H9 (cell line): ENCODE data around the gene ST8SIA2. TPM values are rescaled to one million over a fixed set of nuclear protein-coding genes. Genes with fewer than 3 reads are reported as not detected.

Experiments used
- DNase-seq: peaks from one replicate; pipeline ENCODE4 v3.0.0-alpha.2; 2017
- H2AFZ ChIP-seq: one replicate; pipeline ENCODE4 v1.6.1; 2013; ENCODE audit warnings: mild to moderate bottlenecking, low read length, control low read depth, moderate library complexity
- H2AK5ac ChIP-seq: 2 replicates; pipeline ENCODE4 v1.6.1; 2013; ENCODE audit warnings: low read length, control low read depth, mixed read lengths; ENCODE audit not compliant: insufficient read length
- H2BK120ac ChIP-seq: one replicate; pipeline ENCODE4 v1.6.1; 2013; ENCODE audit warnings: low read depth, mild to moderate bottlenecking, low read length, control low read depth, inconsistent platforms; ENCODE audit not compliant: poor library complexity, severe bottlenecking
- H2BK12ac ChIP-seq: 2 replicates; pipeline ENCODE4 v1.6.1; 2013; ENCODE audit warnings: low read length, control low read depth, mixed read lengths, low read depth; ENCODE audit not compliant: insufficient read length
- H2BK15ac ChIP-seq: 2 replicates; pipeline ENCODE4 v1.6.1; 2013; ENCODE audit warnings: low read depth, low read length, control low read depth
- H2BK20ac ChIP-seq: one replicate; pipeline ENCODE4 v1.6.1; 2013; ENCODE audit warnings: low read depth, mild to moderate bottlenecking, low read length, control low read depth, inconsistent platforms; ENCODE audit not compliant: poor library complexity, severe bottlenecking
- H2BK5ac ChIP-seq: 2 replicates; pipeline ENCODE4 v1.6.1; 2013; ENCODE audit warnings: low read length, control low read depth, mixed read lengths; ENCODE audit not compliant: insufficient read length
- H3K14ac ChIP-seq: 2 replicates; pipeline ENCODE4 v1.6.1; 2013; ENCODE audit warnings: low read length, control low read depth; ENCODE audit not compliant: insufficient read depth
- H3K18ac ChIP-seq: 2 replicates; pipeline ENCODE4 v1.6.1; 2013; ENCODE audit warnings: low read depth, mild to moderate bottlenecking, mixed read lengths, low read length, control low read depth; ENCODE audit not compliant: insufficient read length
- H3K23ac ChIP-seq: 2 replicates; pipeline ENCODE4 v1.6.1; 2013; ENCODE audit warnings: low read length, control low read depth, mixed read lengths, low read depth; ENCODE audit not compliant: insufficient read length
- H3K23me2 ChIP-seq: 2 replicates; pipeline ENCODE4 v1.6.1; 2013; ENCODE audit warnings: low read depth, mild to moderate bottlenecking, mixed read lengths, low read length, control low read depth; ENCODE audit not compliant: insufficient read length, poor library complexity, severe bottlenecking
- H3K27ac ChIP-seq: 2 replicates; pipeline ENCODE4 v1.5.1; 2013; ENCODE audit warnings: low read length, control low read depth, mixed read lengths, low read depth; ENCODE audit not compliant: insufficient read length
- H3K27me3 ChIP-seq: 2 replicates; pipeline ENCODE4 v1.6.1; 2013; ENCODE audit warnings: low read length, control low read depth, inconsistent platforms; ENCODE audit not compliant: insufficient read depth
- H3K4ac ChIP-seq: 2 replicates; pipeline ENCODE4 v1.6.1; 2013; ENCODE audit warnings: low read depth, mild to moderate bottlenecking, control low read depth, inconsistent platforms, low read length, moderate library complexity
- H3K4me1 ChIP-seq: 2 replicates; pipeline ENCODE4 v1.6.1; 2013; ENCODE audit warnings: low read length, control low read depth, inconsistent platforms; ENCODE audit not compliant: insufficient read depth
- H3K4me2 ChIP-seq: 2 replicates; pipeline ENCODE4 v1.6.1; 2013; ENCODE audit warnings: low read length, control low read depth, mixed read lengths; ENCODE audit not compliant: insufficient read length, insufficient read depth
- H3K56ac ChIP-seq: 2 replicates; pipeline ENCODE4 v1.6.1; 2013; ENCODE audit warnings: low read depth, mild to moderate bottlenecking, mixed read lengths, low read length, control low read depth; ENCODE audit not compliant: insufficient read length
- H3K79me1 ChIP-seq: 2 replicates; pipeline ENCODE4 v1.6.1; 2013; ENCODE audit warnings: low read depth, mild to moderate bottlenecking, moderate library complexity, low read length, control low read depth, inconsistent platforms; ENCODE audit not compliant: insufficient read depth, poor library complexity, severe bottlenecking
- H3K79me2 ChIP-seq: 2 replicates; pipeline ENCODE4 v1.6.1; 2013; ENCODE audit warnings: low read length, control low read depth, inconsistent platforms; ENCODE audit not compliant: insufficient read depth
- H3K9ac ChIP-seq: 2 replicates; pipeline ENCODE4 v1.6.1; 2013; ENCODE audit warnings: low read length, control low read depth, mixed read lengths; ENCODE audit not compliant: insufficient read length; ENCODE audit errors: extremely low read depth
- H3K9me3 ChIP-seq: one replicate; pipeline ENCODE4 v1.6.1; 2013; ENCODE audit warnings: low read depth, low read length, inconsistent platforms; ENCODE audit not compliant: control insufficient read depth
- H3T11ph ChIP-seq: one replicate; pipeline ENCODE4 v1.6.1; 2013; ENCODE audit warnings: mild to moderate bottlenecking, low read length, control low read depth, inconsistent platforms
- H4K20me1 ChIP-seq: one replicate; pipeline ENCODE4 v1.6.1; 2013; ENCODE audit not compliant: control insufficient read depth, insufficient read length, insufficient read depth
- H4K5ac ChIP-seq: 2 replicates; pipeline ENCODE4 v1.6.1; 2013; ENCODE audit warnings: low read depth, mild to moderate bottlenecking, mixed read lengths, low read length, control low read depth; ENCODE audit not compliant: insufficient read length
- H4K8ac ChIP-seq: replicated peaks from 2 replicates; pipeline ENCODE4 v1.6.1; 2013; ENCODE audit warnings: low read length, control low read depth, mixed read lengths, low read depth; ENCODE audit not compliant: insufficient read length
- H4K91ac ChIP-seq: 2 replicates; pipeline ENCODE4 v1.6.1; 2013; ENCODE audit warnings: low read depth, mild to moderate bottlenecking, moderate library complexity, mixed read lengths, low read length, control low read depth; ENCODE audit not compliant: insufficient read length
- H3K27ac Mint-ChIP-seq, 3 experiments: 2 replicates in 2 of 3; 3 replicates in 1 of 3; pipeline ENCODE4 v1.8.0; 2020 to 2021; ENCODE audit warnings: mixed read lengths in 3 of 3, mild to moderate bottlenecking in 1 of 3, moderate library complexity in 1 of 3
- H3K27me3 Mint-ChIP-seq: 2 replicates; pipeline ENCODE4 v1.8.0; 2021; ENCODE audit warnings: low read depth, mild to moderate bottlenecking, moderate library complexity, mixed read lengths
- H3K36me3 Mint-ChIP-seq, 3 experiments: 2 replicates in 2 of 3; 3 replicates in 1 of 3; pipeline ENCODE4 v1.8.0; 2020 to 2021; ENCODE audit warnings: low read depth in 3 of 3, mixed read lengths in 3 of 3; ENCODE audit not compliant: insufficient read depth in 1 of 3
- H3K4me1 Mint-ChIP-seq, 2 experiments: 2 replicates each; pipeline ENCODE4 v1.8.0; 2020; ENCODE audit warnings: mixed read lengths in 2 of 2
- H3K4me3 Mint-ChIP-seq, 2 experiments: 2 replicates in 1 of 2; 3 replicates in 1 of 2; pipeline ENCODE4 v1.8.0; 2020 to 2021; ENCODE audit warnings: mild to moderate bottlenecking in 2 of 2, mixed read lengths in 2 of 2, moderate library complexity in 1 of 2
- H3K9me3 Mint-ChIP-seq, 2 experiments: 2 replicates in 1 of 2; 3 replicates in 1 of 2; pipeline ENCODE4 v1.8.0; 2020; ENCODE audit warnings: mild to moderate bottlenecking in 2 of 2, mixed read lengths in 2 of 2, moderate library complexity in 1 of 2
- CTCF ChIP-seq: fragments of 200-600 bp; sonication (generic); conservative IDR thresholded peaks from 3 replicates; pipeline ENCODE4 v1.8.0; 2021; ENCODE audit warnings: antibody characterized with exemption, mild to moderate bottlenecking
- WGBS: extraction: QIAGEN DNeasy Blood & Tissue Kit; methylation state at CpG from one replicate; pipeline ENCODE4 v1.1.7; 2013; ENCODE audit warnings: missing lambda C conversion rate, low lambda C conversion rate, mixed read lengths; ENCODE audit not compliant: insufficient read length; ENCODE audit errors: extremely low coverage; 5-methylcytosine and 5-hydroxymethylcytosine counted together
- total RNA-seq: library from RNA; stranded (reverse); gene quantifications from 2 replicates; pipeline ENCODE4 v1.2.1, GENCODE V29; 2021

Gene ST8SIA2
- total RNA-seq, 1 experiment from 2014 or later = 1.8 TPM

- H3K56ac ChIP-seq = no peak overlapping the region
- no peak overlapping the region for H2AK5ac ChIP-seq
- no peak overlapping the region for H4K5ac ChIP-seq
- whole genome bisulfite sequencing = no CpG with 5 or more reads among the region's 3 CpGs
- H3K4me1 Mint-ChIP-seq = no peaks in the 10 kb centered on the region
- no peaks in the 10 kb centered on the region for H3K4me1 ChIP-seq
- no peak overlapping the region for H3T11ph ChIP-seq
- H3K27me3 ChIP-seq = no peaks in the 10 kb centered on the region
- H3K27ac Mint-ChIP-seq = no peak overlapping the region
- no peak overlapping the region for H2BK12ac ChIP-seq
- no peaks in the 10 kb centered on the region; a peak in 2 of 7 replicates for H3K36me3 Mint-ChIP-seq
- TF ChIP-seq CTCF = no peak
- H3K9ac ChIP-seq = no peak overlapping the region
- H3K4me3 Mint-ChIP-seq = no peak overlapping the region
- no peak overlapping the region for H3K18ac ChIP-seq
- H2BK20ac ChIP-seq = no peak overlapping the region
- no peak overlapping the region for H3K4ac ChIP-seq
- no peak overlapping the region for H3K27ac ChIP-seq
- no peaks in the 10 kb centered on the region for H3K23me2 ChIP-seq
- H2BK120ac ChIP-seq = no peak overlapping the region
- no peaks in the 10 kb centered on the region for H3K9me3 ChIP-seq
- no peak overlapping the region for H3K14ac ChIP-seq
- H3K79me1 ChIP-seq = no peaks in the 10 kb centered on the region
- H3K27me3 Mint-ChIP-seq = no peaks in the 10 kb centered on the region
- no peak overlapping the region for H3K4me2 ChIP-seq
- H3K23ac ChIP-seq = no peak overlapping the region
- no peaks in the 10 kb centered on the region for H3K9me3 Mint-ChIP-seq
- H2BK5ac ChIP-seq = no peak overlapping the region
- no peak overlapping the region for H2BK15ac ChIP-seq
- DNase-seq = no peak
- H4K20me1 ChIP-seq = no peaks in the 10 kb centered on the region
- no peaks in the 10 kb centered on the region for H3K79me2 ChIP-seq
- H4K91ac ChIP-seq = no peak overlapping the region
- no peak overlapping the region for H2AFZ ChIP-seq
- no peak overlapping the region for H4K8ac ChIP-seq
Measured at GRCh38 chr15:92453607-92454006, 59.9 kb downstream of the ST8SIA2 start.
